HCT116 (cell line): ENCODE measurements around the gene FRMPD4. TPM values are rescaled to one million over a fixed set of nuclear protein-coding genes. Genes with fewer than 3 reads are reported as not detected.
"Not testable (repeated sequence)": the region's sequence is repeated elsewhere in the genome, so short reads cannot be mapped to it uniquely, and the experiment has no call there.

Experiments used
- ATAC-seq: fragments of 200-7000 bp; cut with Tn5 transposase; 2 replicates; pipeline ENCODE4 v1.9.1; 2020; ENCODE audit warnings: mild to moderate bottlenecking, moderate library complexity
- BruUV-seq: library from RNA; stranded (reverse); fragments of 400-500 nt; replicated peaks from 2 replicates; lab custom pipeline; 2021; lab: Mats Ljungman, UMichigan
- CTCF ChIA-PET: fragments of 300-600 bp; sonication (Branson Sonifier 250); formaldehyde crosslinking; loops from one replicate; lab custom pipeline; 2021; ENCODE audit warnings: antibody characterized with exemption; lab: Charles Lee
- POLR2A ChIA-PET: fragments of 300-600, 350-600 bp; sonication (Branson Sonifier 250); formaldehyde crosslinking; loops from one replicate; lab custom pipeline; 2021; ENCODE audit warnings: antibody characterized with exemption; lab: Charles Lee
- RAD21 ChIA-PET, 2 experiments: fragments of 300-600 bp; sonication (Branson Sonifier 250); formaldehyde crosslinking; loops; one replicate each; lab custom pipeline; 2023; ENCODE audit warnings: low total read pairs in 2 of 2; ENCODE audit not compliant: uncharacterized antibody in 2 of 2, unreplicated experiment in 2 of 2, low non-redundant PET in 1 of 2; lab: Charles Lee
- DNase-seq: peaks from one replicate; pipeline ENCODE4 v3.0.0-alpha.2; 2010; ENCODE audit warnings: low read depth, low spot score
- H2AFZ ChIP-seq: fragments of 200-600 bp; shearing (Covaris generic), sonication (generic); 2 replicates; pipeline ENCODE4 v1.6.1; 2017; ENCODE audit warnings: low read depth, mixed run types, mixed read lengths, antibody characterized with exemption, low read length; ENCODE audit not compliant: poor library complexity, severe bottlenecking
- H3K27ac ChIP-seq: 2 replicates; pipeline ENCODE4 v1.5.1; 2012; ENCODE audit warnings: low read depth, low read length
- H3K27me3 ChIP-seq: fragments of 200-600 bp; sonication (generic); 2 replicates; pipeline ENCODE4 v1.6.1; 2016; ENCODE audit warnings: mixed run types, low read length, mixed read lengths; ENCODE audit not compliant: insufficient read depth
- H3K36me3 ChIP-seq, 2 experiments: fragments of 200-500 bp in 1 of 2; fragments of 200-600 bp in 1 of 2; sonication (Bioruptor generic) in 1 of 2; sonication (generic) in 1 of 2; 2 replicates each; pipeline versions ENCODE4 v1.5.1 to v1.6.1; 2014 to 2016; ENCODE audit warnings: low read length in 2 of 2, inconsistent platforms in 1 of 2, mixed read lengths in 1 of 2, mixed run types in 1 of 2; ENCODE audit not compliant: insufficient read depth in 2 of 2, control insufficient read depth in 1 of 2
- H3K4me1 ChIP-seq, 2 experiments: fragments of 200-600 bp in 1 of 2; sonication (generic) in 1 of 2; 2 replicates each; pipeline versions ENCODE4 v1.5.1 to v1.6.1; 2012 to 2017; ENCODE audit warnings: low read length in 2 of 2, inconsistent platforms in 1 of 2, mild to moderate bottlenecking in 1 of 2, mixed read lengths in 1 of 2, mixed run types in 1 of 2, moderate library complexity in 1 of 2; ENCODE audit not compliant: insufficient read depth in 2 of 2, control insufficient read depth in 1 of 2
- H3K4me2 ChIP-seq: fragments of 200-600 bp; sonication (generic); 2 replicates; pipeline ENCODE4 v1.6.1; 2017; ENCODE audit warnings: mixed run types, low read length, mixed read lengths
- H3K4me3 ChIP-seq, 2 experiments: fragments of 200-600 bp in 1 of 2; sonication (generic) in 1 of 2; replicated peaks in 1 of 2; 2 replicates each; pipeline ENCODE4 v1.5.1; 2011 to 2016; ENCODE audit warnings: low read length in 2 of 2, control low read depth in 1 of 2, low read depth in 1 of 2, mild to moderate bottlenecking in 1 of 2, mixed read lengths in 1 of 2, mixed run types in 1 of 2
- H3K79me2 ChIP-seq: fragments of 200-600 bp; sonication (generic); 2 replicates; pipeline ENCODE4 v1.6.1; 2017; ENCODE audit warnings: mild to moderate bottlenecking, mixed run types, low read length, moderate library complexity, mixed read lengths; ENCODE audit not compliant: insufficient read depth
- H3K9ac ChIP-seq: fragments of 200-600 bp; sonication (generic); 2 replicates; pipeline ENCODE4 v1.6.1; 2016; ENCODE audit warnings: low read length, mixed read lengths
- H3K9me2 ChIP-seq: fragments of 200-600 bp; sonication (generic), shearing (Covaris generic); 2 replicates; pipeline ENCODE4 v1.6.1; 2017; ENCODE audit warnings: mixed run types, mild to moderate bottlenecking, moderate library complexity; ENCODE audit not compliant: insufficient read depth
- H3K9me3 ChIP-seq, 2 experiments: fragments of 200-500 bp in 1 of 2; fragments of 200-600 bp in 1 of 2; sonication (Bioruptor generic) in 1 of 2; sonication (generic) in 1 of 2; 2 replicates each; pipeline ENCODE4 v1.6.1; 2014 to 2017; ENCODE audit warnings: low read length in 2 of 2, mixed read lengths in 2 of 2, inconsistent platforms in 1 of 2, low read depth in 1 of 2, mild to moderate bottlenecking in 1 of 2, mixed run types in 1 of 2, moderate library complexity in 1 of 2; ENCODE audit not compliant: control insufficient read depth in 1 of 2, insufficient read depth in 1 of 2
- H4K20me1 ChIP-seq: fragments of 200-600 bp; sonication (generic), shearing (Covaris generic); 2 replicates; pipeline ENCODE4 v1.6.1; 2017; ENCODE audit warnings: mixed run types, mild to moderate bottlenecking, moderate library complexity; ENCODE audit not compliant: insufficient read depth
- CBX3 ChIP-seq: IDR thresholded peaks from 2 replicates; pipeline ENCODE4 v1.6.1; 2012; ENCODE audit warnings: low read depth
- CEBPB ChIP-seq: IDR thresholded peaks from 2 replicates; pipeline ENCODE4 v1.6.1; 2012; ENCODE audit warnings: low read depth
- ELF1 ChIP-seq: IDR thresholded peaks from 2 replicates; pipeline ENCODE4 v1.6.1; 2012; ENCODE audit warnings: low read depth, borderline replicate concordance
- EZH2phosphoT487 ChIP-seq: fragments of 200-600 bp; IDR thresholded peaks from 2 replicates; pipeline ENCODE4 v1.6.1; 2018; ENCODE audit warnings: antibody characterized with exemption, borderline replicate concordance
- MAX ChIP-seq: IDR thresholded peaks from 2 replicates; pipeline ENCODE4 v1.6.1; 2012
- POLR2A ChIP-seq: IDR thresholded peaks from 2 replicates; pipeline ENCODE4 v1.7.0; 2011; ENCODE audit warnings: borderline replicate concordance; ENCODE audit not compliant: insufficient read depth, insufficient read length; ENCODE audit errors: extremely low read depth
- POLR2AphosphoS5 ChIP-seq: IDR thresholded peaks from 2 replicates; pipeline ENCODE4 v1.6.1; 2011; ENCODE audit warnings: mild to moderate bottlenecking, low read depth, low read length, moderate library complexity
- RAD21 ChIP-seq: IDR thresholded peaks from 2 replicates; pipeline ENCODE4 v1.6.1; 2012; ENCODE audit warnings: low read depth, mild to moderate bottlenecking
- REST ChIP-seq: IDR thresholded peaks from 2 replicates; pipeline ENCODE4 v1.6.1; 2012; ENCODE audit warnings: low read depth
- SRF ChIP-seq: IDR thresholded peaks from 2 replicates; pipeline ENCODE4 v1.6.1; 2012; ENCODE audit warnings: low read depth
- TCF7L2 ChIP-seq: IDR thresholded peaks from 2 replicates; pipeline ENCODE4 v1.7.0; 2011; ENCODE audit warnings: borderline replicate concordance, inconsistent platforms; ENCODE audit not compliant: insufficient read depth, insufficient read length; ENCODE audit errors: extremely low read depth
- intact Hi-C: fragments of 100-400 bp; cut with micrococcal nuclease; formaldehyde crosslinking; loops from 2 replicates; pipeline ENCODE4 v1.10.0; 2022
- total RNA-seq: library from RNA; stranded (reverse); gene quantifications from one replicate; pipeline ENCODE4 v1.2.1, GENCODE V29; 2021; ENCODE audit not compliant: unreplicated experiment

FRMPD4 gene
- total RNA-seq, 1 experiment from 2014 or later = not detected

GRCh38 chrX:12505127-12505526, 366.9 kb downstream of the FRMPD4 start:
- Histone ChIP-seq H3K9ac (no peak overlapping the region), H3K27ac (no peak overlapping the region), H2AFZ (no peak overlapping the region), H3K4me3 (no peak overlapping the region), H3K4me1 (no peaks in the 10 kb centered on the region), H3K36me3 (no peaks in the 10 kb centered on the region), H3K9me3 (no peaks in the 10 kb centered on the region), H3K27me3 (no peaks in the 10 kb centered on the region), H4K20me1 (no peaks in the 10 kb centered on the region), H3K9me2 (no peaks in the 10 kb centered on the region), H3K4me2 (no peak overlapping the region), H3K79me2 (no peaks in the 10 kb centered on the region)
- intact Hi-C loops = no loop called here
- no peak for DNase-seq
- CTCF ChIA-PET = no interaction called here
- RAD21 ChIA-PET = no interaction called here
- POLR2A ChIA-PET = no interaction called here
- TF ChIP-seq SRF = no peak
- TF ChIP-seq CBX3 = no peak
- ATAC-seq = no peak
- BruUV-seq = no TSS peak

- POLR2A ChIA-PET, H3K9ac ChIP-seq, BruUV-seq: not testable (repeated sequence)
These were observed 377.1 kb downstream of the FRMPD4 start for GRCh38 chrX:12515384-12515783.

GRCh38 chrX:12526306-12526705, 388.0 kb downstream of the FRMPD4 start:
- Histone ChIP-seq H3K36me3 (no peaks in the 10 kb centered on the region), H3K9me2 (no peaks in the 10 kb centered on the region), H3K9ac (no peak overlapping the region), H3K79me2 (no peaks in the 10 kb centered on the region), H3K4me2 (no peak overlapping the region), H3K27me3 (no peaks in the 10 kb centered on the region), H3K9me3 (no peaks in the 10 kb centered on the region), H3K4me3 (no peak overlapping the region), H4K20me1 (no peaks in the 10 kb centered on the region), H3K27ac (no peak overlapping the region), H3K4me1 (no peaks in the 10 kb centered on the region), H2AFZ (no peak overlapping the region)
- ChIA-PET CTCF (no interaction called here), RAD21 (no interaction called here), POLR2A (no interaction called here)
- BruUV-seq = no TSS peak
- intact Hi-C loops = no loop called here
- ATAC-seq (no peak), DNase-seq (no peak)
- TF ChIP-seq CEBPB (no peak), POLR2A (no peak), ELF1 (no peak), REST (no peak), MAX (no peak), TCF7L2 (no peak), EZH2phosphoT487 (no peak), SRF (no peak), RAD21 (no peak), POLR2AphosphoS5 (no peak)

More at GRCh38 chrX:12515384-12515783, 377.1 kb downstream of the FRMPD4 start:
- H3K79me2 ChIP-seq, H3K4me2 ChIP-seq, H3K9me2 ChIP-seq, H3K4me3 ChIP-seq, RAD21 ChIA-PET, H2AFZ ChIP-seq, H4K20me1 ChIP-seq, H3K36me3 ChIP-seq, ATAC-seq, H3K27ac ChIP-seq, H3K27me3 ChIP-seq, H3K9me3 ChIP-seq, DNase-seq, H3K4me1 ChIP-seq, CTCF ChIA-PET, intact Hi-C loops: not testable (repeated sequence)
